Jurkat, Clone E6-1 (cell line): ENCODE measurements around the gene KCNJ14.

Source experiments
- DNase-seq: peaks from one replicate; pipeline ENCODE4 v3.0.0-alpha.2; 2011; ENCODE audit warnings: low read depth, low spot score
- H3K4me3 ChIP-seq: 2 replicates; pipeline ENCODE4 v1.5.1; 2011; ENCODE audit warnings: mild to moderate bottlenecking, low read length, control low read depth, moderate library complexity

The KCNJ14 gene

DNA sequence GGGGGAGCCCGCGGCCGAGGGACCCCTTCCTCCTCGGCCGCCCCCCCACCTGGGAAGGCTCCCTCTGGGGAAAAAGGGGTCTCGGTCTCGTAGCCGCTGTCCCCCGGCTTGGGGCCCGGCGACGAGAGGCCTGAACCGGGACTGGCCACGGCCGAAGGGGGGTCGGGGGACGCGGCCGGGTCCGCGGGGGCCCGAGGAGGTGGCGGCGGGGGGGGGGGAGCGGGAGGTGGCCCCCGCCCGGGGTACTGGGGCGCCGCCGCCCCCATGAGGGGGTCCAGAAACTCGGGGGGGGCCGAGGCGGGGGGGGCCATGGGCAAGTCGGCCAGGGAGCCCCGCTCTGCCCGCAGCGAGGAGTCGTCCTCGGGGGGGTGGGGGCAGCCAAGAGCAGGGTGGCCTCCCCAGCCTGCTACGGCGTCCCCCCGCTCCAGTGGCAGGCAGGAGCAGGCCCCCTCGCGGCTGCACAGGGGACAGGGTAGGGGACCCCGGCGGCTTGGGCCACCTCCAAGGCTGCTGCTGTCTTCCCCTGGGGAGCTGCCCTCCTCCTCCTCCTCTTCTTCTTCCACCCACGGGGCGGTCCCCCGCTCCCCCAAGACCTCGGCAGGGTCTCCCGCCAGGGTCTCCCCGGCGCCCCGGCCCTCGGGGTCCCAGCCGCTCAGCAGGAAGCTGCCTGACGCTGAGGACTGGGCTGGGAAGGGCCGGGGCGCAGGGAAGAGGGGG, 43.4 kb downstream of the KCNJ14 start:
- no peak overlapping the region for H3K4me3 ChIP-seq
- DNase-seq = no peak

GRCh38 chr19:48499316-48500090, 44.1 kb downstream of the KCNJ14 start:
- no peak for DNase-seq
- no peak overlapping the region for H3K4me3 ChIP-seq

DNA sequence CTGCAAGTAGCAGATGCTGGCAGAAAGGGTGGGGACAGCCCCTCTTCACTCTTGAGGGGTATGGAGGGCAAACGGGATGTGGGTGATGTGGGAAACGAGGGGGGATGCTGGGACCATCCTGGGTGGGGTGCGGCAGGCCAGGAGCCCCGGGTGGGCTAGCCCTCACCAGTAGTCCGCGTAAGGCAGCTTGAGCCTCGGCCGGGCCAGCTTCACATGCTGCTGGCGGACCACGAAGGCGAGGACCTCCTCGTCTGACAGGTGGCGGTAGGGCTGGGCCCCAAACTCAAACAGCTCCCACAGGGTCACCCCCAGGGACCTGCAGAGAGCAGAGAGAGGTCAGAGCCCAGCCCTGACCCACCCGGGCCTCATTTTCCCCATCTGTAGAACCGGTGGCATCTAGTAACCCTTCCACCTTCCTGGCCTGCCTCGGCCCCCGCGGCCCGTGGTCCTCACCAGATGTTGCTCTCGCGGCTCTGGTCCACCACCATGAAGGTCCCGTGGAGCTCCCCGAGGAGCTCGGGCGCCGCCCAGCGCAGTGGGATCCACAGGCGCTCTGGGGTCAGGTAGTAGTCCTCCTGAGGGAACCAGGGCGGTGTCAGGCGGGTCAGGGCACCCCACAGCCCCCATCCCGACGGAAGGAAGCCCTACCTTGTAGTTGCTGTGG, 45.6 kb downstream of the KCNJ14 start:
- DNase-seq = no peak
- H3K4me3 ChIP-seq = peak overlapping the region; percentile 0; the same call in 1 of the 2 replicates

DNA sequence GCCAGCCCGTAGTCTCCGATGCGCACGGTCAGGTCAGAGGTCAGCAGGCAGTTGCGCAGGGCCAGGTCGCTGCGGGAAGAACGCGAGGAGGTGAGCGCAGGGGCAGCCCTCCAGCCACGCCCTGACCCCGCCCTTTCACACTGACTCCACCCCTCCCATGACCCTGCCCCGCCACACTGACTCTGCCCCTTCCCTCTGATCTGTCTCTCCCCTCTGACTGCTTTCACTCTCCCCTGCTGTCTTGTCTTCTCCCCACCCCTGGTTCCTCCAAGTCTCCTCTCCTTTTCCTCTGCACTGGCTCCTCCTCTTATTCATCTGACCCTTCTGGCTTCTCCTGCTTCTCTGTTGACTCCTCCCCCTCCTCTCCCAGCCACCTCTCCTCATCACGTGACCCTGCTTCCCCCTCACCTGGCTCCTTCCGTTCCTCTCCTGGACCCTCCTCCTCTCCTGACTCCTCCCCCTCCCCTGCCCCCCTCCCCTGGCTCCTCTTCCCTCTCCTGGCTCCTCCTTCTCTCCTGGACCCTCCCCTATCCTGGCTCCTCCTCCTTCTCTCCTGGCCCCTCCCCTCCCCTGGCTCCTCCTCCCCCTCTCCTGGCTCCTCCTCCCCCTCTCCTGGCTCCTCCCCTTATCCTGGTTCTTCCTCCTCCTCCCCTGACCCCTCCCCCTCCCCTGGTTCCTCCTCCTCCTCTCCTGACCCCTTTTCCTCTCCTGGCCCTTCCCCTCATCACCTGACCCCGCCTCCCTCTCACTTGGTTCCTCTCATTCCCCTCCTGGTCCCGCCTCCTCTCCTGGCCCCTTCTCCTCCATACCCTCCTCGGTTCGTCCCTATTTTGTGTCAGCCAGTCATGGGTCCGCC, 46.3 kb downstream of the KCNJ14 start:
- H3K4me3 ChIP-seq = peak overlapping the region; percentile 0
- peak; percentile 88 for DNase-seq

DNA sequence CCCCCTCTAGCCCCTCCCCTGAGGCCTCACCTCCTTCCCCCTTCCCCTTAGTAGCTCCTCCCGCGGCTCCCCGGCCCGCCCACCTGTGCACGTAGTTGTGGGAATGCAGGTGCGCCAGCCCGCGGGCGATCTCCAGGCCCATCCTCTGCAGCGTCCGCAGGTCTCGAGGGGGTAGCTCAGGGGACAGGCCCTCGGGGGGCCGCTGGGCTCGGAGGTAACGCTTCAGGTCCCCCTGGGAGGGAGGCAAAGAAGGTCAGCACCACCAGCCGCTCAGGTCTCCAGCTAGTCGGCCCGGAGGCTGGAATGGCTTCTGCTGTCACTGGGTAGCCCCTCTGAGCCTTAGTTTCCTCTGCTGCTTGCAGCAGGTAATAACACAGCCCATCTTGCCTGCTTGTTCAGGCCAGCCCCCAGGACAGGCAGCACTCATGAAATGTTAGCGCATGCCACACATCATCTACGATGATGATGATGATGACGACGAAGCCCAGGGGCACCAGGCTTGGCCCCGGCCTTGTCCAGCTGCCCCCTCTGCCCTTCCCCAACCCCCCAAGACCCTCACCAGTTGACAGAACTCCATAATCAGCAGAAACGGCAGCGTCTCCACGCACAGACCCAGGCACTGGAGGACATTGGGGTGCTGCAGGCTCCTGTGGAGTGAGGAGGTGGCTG, 47.1 kb downstream of the KCNJ14 start:
- H3K4me3 ChIP-seq = peak overlapping the region; percentile 27
- DNase-seq = no peak

DNA sequence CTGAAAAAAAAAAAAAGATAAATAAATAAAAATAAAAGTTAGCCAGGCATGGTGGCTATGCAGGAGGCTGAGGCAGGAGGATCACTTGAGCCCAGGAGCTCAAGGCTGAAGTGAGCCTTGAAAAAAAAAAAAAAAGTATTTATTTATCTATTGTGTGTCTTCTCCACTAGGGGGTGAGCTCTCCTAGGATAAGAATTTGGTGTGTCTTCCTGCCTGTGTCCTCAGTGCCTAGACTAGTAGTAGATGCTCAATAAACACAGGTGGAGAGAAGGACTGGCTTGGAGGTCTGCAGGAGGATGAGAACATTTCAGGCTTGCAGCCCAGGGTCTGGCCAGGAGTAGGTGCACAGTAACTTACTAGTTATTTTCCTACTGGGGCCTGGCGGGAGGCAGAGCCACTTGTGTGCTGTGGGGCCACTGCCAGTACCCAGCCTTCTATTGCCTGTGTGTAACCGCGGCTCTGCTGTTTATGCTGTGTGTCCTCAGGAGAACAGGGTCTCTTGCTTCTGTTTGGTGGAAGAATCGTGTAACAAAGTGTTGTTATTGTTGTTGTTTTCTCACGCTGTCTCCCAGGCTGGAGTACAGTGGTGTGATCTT, 50.9 kb downstream of the KCNJ14 start:
- H3K4me3 ChIP-seq = no peak overlapping the region
- DNase-seq = peak; percentile 60

DNA sequence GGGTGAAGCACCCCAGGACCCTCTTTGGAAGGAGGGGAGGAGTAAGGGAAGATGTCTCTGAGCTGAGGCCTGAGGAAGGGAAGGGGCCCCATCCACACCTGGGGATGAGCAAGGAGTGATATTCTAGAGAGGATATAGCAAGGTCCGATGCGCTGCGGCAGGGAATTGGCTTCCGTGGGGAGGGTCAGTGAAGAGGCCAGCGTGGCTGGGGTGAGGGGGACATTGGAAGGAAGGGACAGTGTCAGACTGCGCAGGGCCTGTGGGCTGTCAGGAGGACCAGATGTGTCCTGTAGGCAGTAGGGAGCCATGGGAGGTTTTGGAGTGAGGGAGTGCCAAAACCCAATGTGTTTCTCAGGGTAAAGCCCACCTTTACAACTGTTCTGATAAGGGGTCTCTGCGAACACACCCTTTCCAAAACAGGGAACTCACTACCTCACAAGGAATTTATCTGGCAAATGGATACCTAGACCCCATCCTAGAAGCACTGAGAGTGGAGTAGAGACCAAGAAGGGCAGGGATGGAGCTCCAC, 52.6 kb downstream of the KCNJ14 start:
- DNase-seq = no peak
- H3K4me3 ChIP-seq = no peak overlapping the region

DNA sequence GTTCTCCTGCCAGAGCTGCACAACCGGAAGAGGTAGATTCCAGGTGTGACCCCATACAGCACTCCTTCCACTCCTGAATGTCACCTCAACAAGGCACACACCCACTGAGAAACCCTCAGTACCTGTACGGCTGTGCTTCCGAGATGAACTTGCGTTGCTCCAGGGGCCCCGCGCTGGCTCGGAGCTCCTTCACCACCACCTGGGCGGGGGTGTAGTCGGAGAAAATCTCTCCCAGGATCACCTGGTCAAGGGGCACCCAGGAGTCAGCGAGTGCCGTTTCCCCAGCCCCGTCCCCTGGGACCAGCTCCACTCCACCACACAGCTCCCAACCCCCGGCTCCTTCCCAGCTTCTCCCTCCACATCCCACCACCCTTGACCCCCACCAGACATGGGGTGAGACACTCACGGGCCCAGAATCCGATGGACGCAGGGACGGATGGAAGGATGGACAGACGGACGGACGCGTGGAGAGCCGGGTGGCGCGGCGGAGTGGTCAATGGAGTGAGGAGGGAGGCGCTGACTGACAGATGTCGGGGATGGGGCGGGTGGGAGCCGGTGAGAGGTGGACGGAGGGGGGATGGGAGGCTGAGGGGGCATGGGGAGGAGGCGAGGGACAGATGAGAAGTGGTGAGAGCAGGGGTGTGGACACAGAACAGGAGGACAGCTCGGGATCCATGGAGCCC, 53.5 kb downstream of the KCNJ14 start:
- no peak for DNase-seq
- no peak overlapping the region for H3K4me3 ChIP-seq

DNA sequence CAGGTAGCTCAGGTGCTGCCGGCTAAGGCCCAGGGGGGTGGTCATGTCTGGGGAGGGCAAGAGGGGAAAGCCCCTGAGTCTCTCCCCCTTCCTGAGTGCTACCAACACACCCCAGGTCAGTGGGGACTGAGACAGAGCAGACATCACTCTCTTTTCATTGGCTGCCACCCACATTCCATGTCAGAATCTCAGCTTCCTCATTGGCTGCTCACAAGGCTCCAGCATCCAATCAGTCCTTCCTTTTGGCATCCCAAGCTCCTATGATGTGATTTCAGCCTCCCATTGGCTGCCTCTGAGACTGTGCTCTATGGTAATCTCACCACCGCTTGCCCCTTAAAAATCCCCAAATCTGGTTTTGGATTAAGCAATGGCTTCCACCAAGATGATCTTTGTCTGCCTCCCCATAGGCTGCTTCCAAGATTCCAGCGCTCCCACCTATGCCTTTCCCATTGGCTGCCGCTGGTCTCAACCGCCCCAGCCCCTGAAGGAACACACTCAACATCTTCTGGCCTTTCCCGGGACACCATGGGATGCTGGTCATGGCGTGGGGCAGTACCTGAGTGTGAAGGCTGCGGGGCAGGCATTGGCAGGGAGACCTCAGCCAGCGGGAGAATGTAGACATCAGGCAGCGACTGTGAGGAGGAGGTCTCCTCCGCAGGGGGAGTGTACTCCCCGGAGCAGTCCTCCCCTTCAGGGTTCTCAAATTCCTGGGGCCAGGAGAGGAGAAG, 54.3 kb downstream of the KCNJ14 start:
- DNase-seq = no peak
- no peak overlapping the region for H3K4me3 ChIP-seq

GRCh38 chr19:48510421-48511268, 55.3 kb downstream of the KCNJ14 start:
- peak overlapping the region; percentile 63 for H3K4me3 ChIP-seq
- peak; percentile 68 for DNase-seq

DNA sequence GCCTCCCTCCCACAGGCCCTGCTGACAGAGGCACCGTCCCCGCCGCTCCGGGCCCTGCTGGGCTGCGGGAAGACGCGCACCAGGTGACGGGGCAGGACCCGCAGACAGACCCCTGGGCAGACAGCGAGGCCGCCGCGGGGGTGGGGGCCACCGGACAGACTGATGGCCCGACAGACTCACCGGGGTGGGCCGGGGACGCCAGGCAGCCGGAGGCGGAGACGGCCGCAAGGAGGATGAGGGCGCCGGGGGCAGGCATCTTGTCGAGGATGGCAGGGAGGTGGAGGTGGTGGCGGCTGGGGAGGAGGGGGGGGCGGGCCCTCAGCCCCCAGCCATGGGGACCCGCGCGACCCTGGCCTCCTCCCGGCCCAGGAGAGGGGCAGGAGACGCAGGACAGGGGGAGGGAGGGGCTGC, 56.0 kb downstream of the KCNJ14 start:
- DNase-seq = no peak
- peak overlapping the region; percentile 63 for H3K4me3 ChIP-seq

DNA sequence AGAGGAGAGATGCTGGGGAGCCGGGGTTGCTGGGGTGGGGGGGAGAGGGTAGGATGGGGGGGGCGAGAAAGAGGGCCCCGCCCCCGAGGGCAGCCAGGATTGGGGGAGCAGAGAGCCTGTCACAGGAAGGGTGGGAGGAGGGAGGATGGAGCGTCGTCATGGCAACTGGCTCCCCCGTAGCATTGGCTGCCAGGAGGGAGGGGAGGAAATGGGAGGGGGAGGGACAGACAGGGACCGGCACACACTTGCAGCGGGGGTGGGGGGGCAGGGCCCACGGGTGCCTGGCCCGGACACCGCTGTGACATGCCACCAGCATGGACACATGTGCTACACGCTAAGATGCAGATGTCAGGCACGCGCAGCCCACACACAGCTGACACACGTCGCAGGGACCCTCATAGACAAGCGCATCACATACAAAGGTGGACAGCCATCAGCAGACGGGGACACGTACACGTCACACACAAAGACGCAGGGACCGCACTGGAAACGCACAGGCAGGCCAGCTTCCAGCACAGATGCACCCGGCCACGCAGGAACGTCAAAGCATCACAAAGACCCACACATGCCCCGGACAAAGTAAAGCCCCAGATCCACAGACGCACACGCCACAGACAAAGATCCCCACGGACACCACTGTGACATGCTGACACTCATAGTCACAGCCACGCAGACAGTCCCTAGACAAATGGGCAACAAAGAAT, 56.6 kb downstream of the KCNJ14 start, which contains the start of gene LMTK3:
Gene LMTK3 (minus strand): TSS at position 36 of the 704 bp plus-strand sequence. CDS start 259 bp downstream, outside the sequence.
- H3K4me3 ChIP-seq = peak within 1 kb of the TSS; percentile 75
- peak; percentile 95 for DNase-seq

DNA sequence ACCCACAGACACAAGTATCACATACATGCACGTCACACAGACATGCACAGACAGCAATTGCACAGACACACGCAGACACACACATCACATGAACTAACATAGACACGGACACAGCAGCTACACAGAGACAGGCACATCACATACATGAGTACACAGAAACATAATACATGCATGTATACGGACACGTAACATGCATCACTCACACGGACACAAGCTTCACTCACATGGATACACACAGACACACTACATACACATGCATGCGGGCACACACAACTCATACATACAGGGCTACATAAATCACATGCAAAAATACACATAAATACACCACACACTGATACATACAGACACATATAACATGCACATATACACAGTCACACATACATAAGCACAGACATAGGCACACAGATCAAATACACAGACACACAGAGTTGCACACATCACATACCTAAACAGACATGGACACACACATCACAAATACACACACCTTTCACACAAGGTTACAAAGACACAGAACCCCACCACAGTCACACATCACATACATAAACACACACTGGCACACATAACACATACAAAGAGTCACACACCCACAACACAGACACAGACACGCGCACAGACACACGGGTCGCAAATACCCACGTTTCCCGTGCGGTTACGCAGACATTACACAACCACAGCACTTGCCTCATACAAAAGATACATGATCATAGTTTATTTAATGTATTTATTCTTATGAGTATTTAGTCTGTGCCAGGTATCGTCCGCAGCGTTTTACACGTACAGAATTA, 57.3 kb downstream of the KCNJ14 start:
- DNase-seq = no peak
- H3K4me3 ChIP-seq = peak overlapping the region; percentile 75

DNA sequence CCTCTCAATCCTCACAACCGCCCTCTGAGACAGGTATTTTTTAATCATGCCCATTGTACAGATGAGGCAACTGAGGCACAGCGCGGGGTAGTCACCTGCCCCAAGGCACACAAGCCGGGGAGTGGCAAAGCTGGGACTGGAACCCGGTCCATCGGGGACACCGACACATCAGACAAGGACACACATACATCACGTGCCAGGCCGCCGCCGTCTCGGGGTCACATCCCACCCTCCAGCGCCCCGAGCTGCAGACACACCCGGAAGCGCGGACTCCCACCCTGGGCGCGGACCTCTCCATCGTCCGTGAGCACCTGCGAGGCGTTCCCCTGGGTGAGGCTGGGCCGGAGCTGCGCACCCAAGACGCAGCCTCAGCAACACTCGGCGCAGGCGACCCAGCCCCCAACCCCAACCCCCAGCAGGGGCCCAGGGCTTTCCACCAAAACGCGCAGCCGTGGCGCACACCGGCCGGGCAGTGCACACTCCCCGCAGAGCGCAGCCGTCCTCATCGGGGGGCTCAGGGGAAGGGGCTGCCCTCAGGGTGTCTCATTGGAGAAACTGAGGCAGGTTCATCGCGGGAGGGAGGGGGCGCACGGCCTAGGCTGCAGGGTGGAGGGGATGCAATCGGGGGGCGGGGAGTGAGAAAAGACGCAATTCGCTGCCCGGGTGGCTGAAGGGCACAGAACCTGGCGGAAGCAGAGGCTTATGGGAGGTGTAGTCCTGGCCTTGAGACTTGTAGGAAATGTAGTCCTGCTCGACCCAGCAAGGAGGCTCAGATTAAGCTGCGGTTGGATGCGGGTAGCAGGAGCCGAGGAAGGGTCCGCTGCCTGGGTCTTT, 58.1 kb downstream of the KCNJ14 start:
- peak; percentile 82 for DNase-seq
- peak overlapping the region; percentile 75 for H3K4me3 ChIP-seq
